CD4-positive, alpha-beta T cell treated with Interleukin-4 for 1 hour (primary cell): ENCODE measurements around the gene OR4D9.

Source experiments
- DNase-seq, 2 donors: peaks; one replicate each; pipeline ENCODE4 v3.0.0-alpha.2; 2020 to 2022

OR4D9 gene

DNA sequence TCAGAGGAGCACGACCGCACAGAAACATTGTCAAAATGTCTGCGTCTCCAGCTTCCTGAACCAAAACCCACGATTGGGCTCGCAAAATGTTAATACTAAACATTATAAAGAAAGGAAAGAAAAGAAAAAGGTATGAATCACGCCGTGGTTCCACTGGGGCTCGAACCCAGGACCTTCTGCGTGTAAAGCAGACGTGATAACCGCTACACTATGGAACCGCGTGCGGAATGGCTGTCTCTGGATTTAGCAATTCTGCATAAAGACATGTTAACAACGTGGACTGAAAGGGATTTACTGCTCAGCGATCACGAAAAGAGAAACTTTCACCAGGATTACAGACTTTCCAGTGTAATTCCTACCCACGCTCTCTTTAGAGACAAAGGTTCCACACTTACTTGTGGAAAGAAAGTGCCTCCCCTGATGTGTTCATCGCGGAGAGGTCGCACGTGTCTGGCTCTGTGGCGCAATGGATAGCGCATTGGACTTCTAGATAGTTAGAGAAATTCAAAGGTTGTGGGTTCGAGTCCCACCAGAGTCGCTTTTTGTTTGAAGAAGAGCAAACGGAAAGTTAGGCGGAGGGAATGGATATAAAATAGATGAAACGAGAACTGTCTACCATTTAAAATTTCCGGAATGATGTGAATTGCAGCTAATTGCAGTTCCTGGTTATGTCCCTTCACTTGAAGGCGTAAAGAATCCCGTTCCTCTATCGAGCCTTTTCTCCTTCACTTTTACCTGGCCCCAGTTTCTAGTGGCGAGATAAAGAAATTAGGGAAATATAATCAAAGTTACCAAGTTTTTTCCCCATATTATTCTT lies 39.7 kb downstream of the OR4D9 start:
- DNase-seq, result peak; percentile 85 to 89

DNA sequence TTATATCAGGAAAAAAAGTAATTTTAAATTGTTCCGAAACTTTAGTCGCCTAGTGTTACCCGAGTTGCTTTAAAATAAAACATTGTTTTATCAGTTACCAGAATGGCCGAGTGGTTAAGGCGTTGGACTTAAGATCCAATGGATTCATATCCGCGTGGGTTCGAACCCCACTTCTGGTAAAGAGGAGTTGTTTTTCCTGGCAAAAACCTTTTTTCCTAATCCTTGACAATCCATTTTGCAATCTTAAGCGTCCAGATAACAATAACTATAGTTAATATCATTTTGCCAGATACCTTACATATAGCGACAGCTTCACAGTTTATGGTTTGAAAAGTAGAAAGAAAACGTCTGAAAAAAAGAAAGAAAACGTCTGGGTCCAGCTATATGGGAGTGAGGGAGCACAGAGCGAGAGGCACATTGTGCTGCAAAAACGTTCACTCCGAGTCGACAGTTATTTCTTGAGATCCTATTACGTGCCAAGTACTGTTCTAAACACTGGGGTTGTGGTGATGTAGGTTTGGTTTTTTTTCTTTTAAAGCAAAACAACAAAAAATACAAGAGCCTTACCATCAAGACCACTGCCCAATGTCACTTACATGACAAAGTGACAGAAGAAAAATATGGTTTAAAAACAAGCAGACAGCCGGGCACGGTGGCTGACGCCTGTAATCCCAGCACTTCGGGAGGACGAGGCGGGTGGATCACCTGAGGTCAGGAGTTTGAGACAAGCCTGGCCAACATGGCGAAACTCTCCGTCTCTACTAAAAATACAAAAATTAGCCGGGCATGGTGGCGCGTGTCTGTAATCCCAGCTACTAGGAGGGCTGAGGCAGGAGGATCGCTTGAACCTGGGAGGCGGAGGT lies 40.6 kb downstream of the OR4D9 start:
- peak in 1 of 2 donors; percentile 35 for DNase-seq

DNA sequence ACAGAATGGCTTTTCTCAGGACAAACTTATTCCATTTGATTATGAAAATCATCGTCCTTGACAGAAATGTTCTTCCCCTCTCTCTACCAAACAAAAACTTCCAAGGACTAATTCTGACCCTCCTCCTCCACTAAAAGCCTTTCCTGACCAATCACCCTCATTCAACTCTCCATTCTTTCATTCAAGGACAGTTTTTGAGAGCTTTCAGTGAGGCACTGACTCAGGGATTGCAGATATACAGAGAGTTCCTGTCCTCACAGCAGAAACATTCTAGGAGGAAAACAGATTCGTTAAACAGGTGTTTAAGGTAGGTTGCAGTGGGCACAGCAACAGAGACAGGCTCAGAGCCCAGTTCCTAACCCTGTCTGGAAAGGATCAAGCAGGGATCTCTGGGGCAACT lies 41.5 kb downstream of the OR4D9 start:
- DNase-seq, result no peak

DNA sequence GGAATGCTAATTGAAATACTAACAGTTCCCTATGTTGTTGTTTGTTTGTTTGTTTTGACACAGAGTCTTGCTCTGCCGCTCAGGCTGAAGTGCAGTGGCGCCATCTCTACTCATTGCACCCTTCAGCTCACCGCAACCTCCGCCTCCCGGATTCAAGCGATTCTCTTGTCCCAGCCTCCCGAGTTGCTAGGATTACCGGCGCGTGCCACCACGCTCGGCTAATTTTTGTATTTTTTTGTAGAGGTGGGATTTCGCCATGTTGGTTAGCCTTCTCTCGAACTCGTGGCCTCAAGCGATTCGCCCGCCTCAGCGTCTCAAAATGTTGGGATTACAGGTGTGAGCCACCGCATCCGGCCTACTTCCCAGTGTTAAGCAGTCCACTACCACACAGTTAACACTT lies 42.0 kb downstream of the OR4D9 start:
- no peak for DNase-seq

- DNase-seq, result no peak
These were observed 44.3 kb downstream of the OR4D9 start for GRCh38 chr11:59555601-59556114.

DNA sequence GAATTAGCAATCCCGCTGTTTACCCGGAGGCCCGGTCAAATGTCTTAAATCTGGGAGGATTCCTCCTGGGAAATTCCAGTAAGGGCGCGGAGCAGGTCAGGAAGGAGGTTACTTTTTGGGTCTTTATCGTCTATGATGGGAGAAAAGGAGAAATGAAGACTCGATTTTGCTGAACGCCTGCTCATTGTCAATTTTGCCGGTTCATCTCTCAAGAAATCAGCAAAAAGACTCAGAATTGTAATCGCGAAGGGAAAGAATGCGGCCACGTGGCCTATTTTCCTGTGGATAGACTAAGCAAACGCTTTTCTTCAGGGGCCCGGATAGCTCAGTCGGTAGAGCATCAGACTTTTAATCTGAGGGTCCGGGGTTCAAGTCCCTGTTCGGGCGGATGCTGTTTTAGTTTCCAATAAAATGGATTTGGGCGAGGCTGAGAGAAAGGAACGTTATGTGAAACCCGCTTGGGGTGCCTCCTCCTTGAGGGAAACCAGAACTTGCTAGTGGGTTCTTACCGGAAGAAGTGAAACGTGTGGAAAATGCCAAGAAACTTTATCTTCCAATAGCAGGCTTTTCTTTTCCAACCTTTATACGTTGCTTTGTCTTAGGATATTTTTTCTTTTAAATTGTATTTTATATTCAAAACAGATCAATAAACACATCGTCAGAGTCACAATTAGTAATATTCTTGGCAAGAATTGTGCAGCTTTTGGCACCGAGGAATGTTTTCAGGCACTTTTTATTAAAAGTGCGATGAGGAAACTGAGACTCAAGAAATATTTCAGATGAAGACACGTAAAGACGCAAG lies 45.0 kb downstream of the OR4D9 start:
- peak; percentile 65 to 71 for DNase-seq

DNA sequence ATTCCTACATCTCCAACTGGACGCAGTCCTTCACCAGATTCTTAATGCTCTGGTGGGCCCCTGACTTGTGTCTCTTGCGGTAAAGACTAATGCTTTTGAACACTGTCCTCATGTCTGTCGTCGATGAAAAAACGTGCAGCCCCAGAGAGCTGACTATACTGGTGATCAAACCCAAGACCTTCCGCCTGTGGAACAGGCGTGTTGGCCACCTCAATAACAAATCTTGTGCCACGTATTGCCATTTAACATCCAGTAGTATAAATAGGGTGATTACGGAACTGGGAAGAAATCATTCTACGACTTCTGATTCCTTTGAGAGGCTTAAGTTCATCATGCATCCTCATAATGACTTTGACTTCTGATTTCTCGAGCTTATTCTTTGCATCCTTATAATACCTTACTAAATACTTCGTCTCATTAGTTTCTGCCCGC lies 45.6 kb downstream of the OR4D9 start:
- DNase-seq, result peak in 1 of 2 donors; percentile 33

DNA sequence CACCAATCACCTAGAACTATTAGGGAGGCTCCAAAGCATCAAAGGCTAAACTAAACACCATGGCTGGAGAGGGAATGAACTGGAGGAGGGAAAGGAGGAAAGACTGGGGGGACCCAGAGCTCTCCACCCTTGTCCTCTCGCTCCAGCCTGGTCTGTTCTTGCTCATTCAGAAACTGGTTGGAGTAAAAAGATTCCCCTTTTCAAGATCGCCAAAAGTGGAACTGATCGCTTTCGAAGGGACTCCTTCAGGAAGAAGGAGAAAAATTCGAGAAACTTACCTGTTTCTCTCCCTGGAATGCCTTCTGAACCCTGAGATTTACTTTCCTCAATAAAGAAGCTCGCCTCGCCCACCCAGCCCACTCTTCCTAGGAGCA lies 46.9 kb downstream of the OR4D9 start:
- DNase-seq, result no peak

- no peak for DNase-seq
These were observed 48.5 kb downstream of the OR4D9 start for GRCh38 chr11:59559886-59560285.

GRCh38 chr11:59560290-59560701 lies 49.0 kb downstream of the OR4D9 start:
- peak; percentile 76 to 86 for DNase-seq

DNA sequence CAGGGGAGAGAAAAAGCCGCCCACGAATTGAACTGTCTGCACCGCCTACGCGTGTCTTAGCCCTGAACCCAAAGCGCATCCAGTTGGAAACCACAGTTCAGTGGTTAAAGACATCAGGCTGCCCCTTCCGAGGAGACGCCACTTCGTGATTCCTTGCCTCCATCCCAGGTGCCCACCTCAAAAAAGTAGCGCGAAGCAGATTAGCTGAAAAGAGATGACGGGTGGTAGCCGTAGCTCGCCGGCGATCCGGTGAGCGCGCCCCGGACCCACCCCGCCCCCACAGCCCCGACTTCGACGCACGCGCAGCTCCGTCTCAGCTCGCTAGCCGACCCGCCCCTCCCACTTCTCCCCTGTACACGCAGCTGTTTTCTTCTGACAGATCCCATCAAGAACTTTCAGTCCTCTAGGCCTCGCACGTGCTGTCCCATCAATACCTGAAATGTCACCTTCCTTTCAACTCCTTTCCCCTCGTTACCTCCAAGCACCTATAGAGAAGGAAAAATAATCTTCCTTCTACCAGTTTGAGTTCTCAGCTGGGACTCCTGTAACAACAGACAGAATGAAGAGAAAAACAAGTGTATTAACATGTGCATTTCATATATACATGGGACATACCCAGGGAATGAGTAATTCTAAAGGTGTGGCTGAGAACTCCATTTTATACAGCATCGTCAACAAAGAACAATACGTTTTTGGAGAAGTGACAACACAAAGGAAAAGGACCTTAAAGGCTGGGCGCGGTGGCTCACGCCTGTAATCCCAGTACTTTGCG lies 49.5 kb downstream of the OR4D9 start:
- peak; percentile 85 for DNase-seq

- no peak for DNase-seq
These were observed 51.0 kb downstream of the OR4D9 start for GRCh38 chr11:59562292-59562691.
